Spleen (tissue), 7 donors: Measurements from ENCODE around the gene GDF15.

Experiments used
- CTCF ChIP-seq, 11 experiments: fragments of 200-600 bp in 7 of 11; fragments of 450-650 bp in 4 of 11; sonication (generic) in 4 of 11; IDR thresholded peaks in 8 of 11; conservative IDR thresholded peaks in 3 of 11; 1 replicate in 7 of 11; 2 replicates in 4 of 11; pipeline versions ENCODE4 v1.4.0 to v1.8.0; 2016 to 2021; ENCODE audit warnings: antibody characterized with exemption in 11 of 11, inconsistent platforms in 4 of 11, mild to moderate bottlenecking in 1 of 11
- POLR2A ChIP-seq, 3 donors: fragments of 450-650 bp; IDR thresholded peaks; one replicate each; pipeline ENCODE4 v1.5.1; 2017; ENCODE audit warnings: antibody characterized with exemption in 3 of 3, mild to moderate bottlenecking in 1 of 3
- POLR2AphosphoS5 ChIP-seq, 3 donors: sonication (generic); formaldehyde crosslinking; IDR thresholded peaks; one replicate each; pipeline ENCODE4 v1.5.1; 2017; ENCODE audit warnings: antibody characterized with exemption in 3 of 3
- donor health status: DM: no; HTN: no; CAD: no; lungs with moderate emphysema.
- donor health status: DM: no; HTN: no; CAD: no.
- donor health status: DM: no; HTN: no; CAD: no.

GRCh38 chr19:18350490-18350889, 35.5 kb upstream of the GDF15 start:
- TF ChIP-seq POLR2AphosphoS5 (IDR thresholded peaks at IDR 0.05): no peak
- no peak for TF ChIP-seq CTCF (IDR thresholded peaks at IDR 0.05 in 8 of 11, conservative IDR thresholded peaks at IDR 0.05 in 3 of 11)
- TF ChIP-seq POLR2A (IDR thresholded peaks at IDR 0.05): no peak
